BE2C (cell line): Measurements from ENCODE around the gene GAN.
"Not testable (repeated sequence)": the region's sequence is repeated elsewhere in the genome, so short reads cannot be mapped to it uniquely, and the experiment has no call there.

Experiments used
- DNase-seq: peaks from one replicate; pipeline ENCODE4 v3.0.0-alpha.2; 2020
- H3K27me3 ChIP-seq: fragments of 250-450 bp; sonication (Bioruptor Pico); 2 replicates; pipeline ENCODE4 v1.5.1; 2020; ENCODE audit warnings: mild to moderate bottlenecking
- H3K36me3 ChIP-seq: fragments of 250-450 bp; sonication (Bioruptor Pico); 2 replicates; pipeline ENCODE4 v1.5.1; 2020; ENCODE audit warnings: mild to moderate bottlenecking
- H3K4me1 ChIP-seq: fragments of 250-450 bp; sonication (Bioruptor Pico); 2 replicates; pipeline ENCODE4 v1.5.1; 2020
- H3K4me3 ChIP-seq: 2 replicates; pipeline ENCODE4 v1.5.1; 2011; ENCODE audit warnings: low read depth, low read length
- H3K9me3 ChIP-seq: fragments of 250-450 bp; sonication (Bioruptor Pico); 2 replicates; pipeline ENCODE4 v1.5.1; 2020
- TF ChIP-seq, protein P1 (sequence below): IDR thresholded peaks from 2 replicates; pipeline ENCODE4 v1.5.1; 2012; ENCODE audit warnings: mild to moderate bottlenecking, low read depth, low read length

GAN gene

DNA sequence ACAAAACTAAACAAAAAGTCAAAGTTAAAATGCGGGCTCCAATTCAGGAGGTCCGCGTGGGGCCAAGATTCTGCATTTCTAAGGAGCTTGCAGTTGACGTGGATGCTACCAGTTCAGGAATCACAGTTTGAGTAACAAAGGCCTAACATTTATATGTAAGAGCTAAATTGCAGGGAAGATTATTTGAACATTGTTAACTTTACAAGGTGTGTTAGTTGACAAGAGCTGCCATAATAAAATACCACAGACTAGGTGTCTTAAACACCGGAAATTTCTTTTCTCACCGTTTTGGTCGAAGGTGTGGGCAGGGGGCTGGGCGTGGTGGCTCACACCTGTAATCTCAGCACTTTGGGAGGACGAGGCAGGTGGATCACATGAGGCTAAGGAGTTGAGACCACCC, 105.0 kb downstream of the GAN start:
- H3K9me3 ChIP-seq: no peaks in the 10 kb centered on the region
- H3K36me3 ChIP-seq: no peaks in the 10 kb centered on the region
- no peak overlapping the region for H3K4me3 ChIP-seq
- H3K27me3 ChIP-seq: no peaks in the 10 kb centered on the region
- no peak for DNase-seq
- TF ChIP-seq, protein P1, sequence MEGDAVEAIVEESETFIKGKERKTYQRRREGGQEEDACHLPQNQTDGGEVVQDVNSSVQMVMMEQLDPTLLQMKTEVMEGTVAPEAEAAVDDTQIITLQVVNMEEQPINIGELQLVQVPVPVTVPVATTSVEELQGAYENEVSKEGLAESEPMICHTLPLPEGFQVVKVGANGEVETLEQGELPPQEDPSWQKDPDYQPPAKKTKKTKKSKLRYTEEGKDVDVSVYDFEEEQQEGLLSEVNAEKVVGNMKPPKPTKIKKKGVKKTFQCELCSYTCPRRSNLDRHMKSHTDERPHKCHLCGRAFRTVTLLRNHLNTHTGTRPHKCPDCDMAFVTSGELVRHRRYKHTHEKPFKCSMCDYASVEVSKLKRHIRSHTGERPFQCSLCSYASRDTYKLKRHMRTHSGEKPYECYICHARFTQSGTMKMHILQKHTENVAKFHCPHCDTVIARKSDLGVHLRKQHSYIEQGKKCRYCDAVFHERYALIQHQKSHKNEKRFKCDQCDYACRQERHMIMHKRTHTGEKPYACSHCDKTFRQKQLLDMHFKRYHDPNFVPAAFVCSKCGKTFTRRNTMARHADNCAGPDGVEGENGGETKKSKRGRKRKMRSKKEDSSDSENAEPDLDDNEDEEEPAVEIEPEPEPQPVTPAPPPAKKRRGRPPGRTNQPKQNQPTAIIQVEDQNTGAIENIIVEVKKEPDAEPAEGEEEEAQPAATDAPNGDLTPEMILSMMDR: no peak
- H3K4me1 ChIP-seq: no peaks in the 10 kb centered on the region

DNA sequence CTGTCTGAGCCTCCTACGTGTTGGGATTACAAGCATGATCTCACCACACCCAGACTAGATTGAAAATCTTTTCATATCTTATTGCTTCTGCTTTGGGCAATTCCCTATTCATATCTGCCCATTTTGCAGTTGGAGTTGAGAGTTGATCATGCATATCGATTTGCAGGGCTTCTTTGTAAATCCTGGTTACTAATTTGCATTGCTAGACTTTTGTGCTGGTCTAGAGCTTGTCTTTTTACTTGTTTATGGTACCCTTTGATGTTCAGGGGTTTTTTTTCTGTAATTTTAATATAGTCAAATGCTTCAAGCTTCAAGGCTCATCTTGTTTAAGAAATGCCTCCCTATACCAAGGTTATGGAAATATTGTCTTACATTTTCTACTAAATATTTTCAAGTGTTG, 106.4 kb downstream of the GAN start:
- no peak for DNase-seq
- Histone ChIP-seq H3K4me1 (no peaks in the 10 kb centered on the region), H3K36me3 (no peaks in the 10 kb centered on the region), H3K9me3 (no peaks in the 10 kb centered on the region), H3K4me3 (no peak overlapping the region), H3K27me3 (no peaks in the 10 kb centered on the region)
- TF ChIP-seq, protein P1: no peak

DNA sequence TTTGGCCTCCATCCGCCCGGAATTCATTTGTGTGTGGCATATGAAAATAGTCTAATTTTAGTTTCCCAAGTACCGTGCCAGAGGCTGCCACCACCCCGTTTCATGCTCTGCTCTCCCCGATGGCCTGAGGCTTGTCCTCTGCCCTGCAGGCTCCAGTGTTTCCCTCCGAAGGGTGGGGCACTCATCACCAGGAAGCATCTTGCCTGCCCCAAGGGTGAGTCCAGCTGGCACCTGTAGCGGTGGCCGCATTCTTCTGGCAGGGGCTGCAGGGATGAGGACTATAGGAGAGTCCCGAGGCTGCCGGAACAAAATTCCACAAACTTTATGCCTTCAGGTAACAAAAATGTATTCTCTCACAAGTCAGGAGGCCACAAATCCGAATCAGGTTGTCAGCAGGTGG, 106.8 kb downstream of the GAN start:
- no peak for DNase-seq
- TF ChIP-seq, protein P1: no peak

DNA sequence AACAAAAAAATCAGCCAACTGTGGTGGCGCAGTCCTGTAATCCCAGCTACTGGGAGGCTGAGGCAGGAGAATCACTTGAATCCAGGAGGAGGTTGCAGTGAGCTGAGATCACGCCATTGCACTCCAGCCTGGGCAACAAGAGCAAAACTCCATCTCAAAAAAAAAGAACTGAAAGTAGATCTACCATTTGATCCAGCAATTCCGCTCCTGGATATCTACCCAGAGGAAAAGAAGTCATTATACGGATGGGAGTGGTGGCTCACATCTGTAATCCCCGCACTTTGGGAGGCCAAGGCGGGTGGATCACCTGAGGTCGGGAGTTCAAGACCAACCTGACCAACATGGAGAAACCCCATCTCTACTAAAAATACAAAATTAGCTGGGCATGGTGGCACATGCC, 107.4 kb downstream of the GAN start:
- not testable (repeated sequence) for H3K36me3 ChIP-seq, H3K4me3 ChIP-seq, DNase-seq, H3K9me3 ChIP-seq, H3K4me1 ChIP-seq, H3K27me3 ChIP-seq

More for the DNA sequence above, 106.8 kb downstream of the GAN start:
- Histone ChIP-seq H3K27me3 (no peaks in the 10 kb centered on the region), H3K36me3 (no peaks in the 10 kb centered on the region), H3K4me1 (no peaks in the 10 kb centered on the region), H3K4me3 (no peak overlapping the region), H3K9me3 (no peaks in the 10 kb centered on the region)

DNA sequence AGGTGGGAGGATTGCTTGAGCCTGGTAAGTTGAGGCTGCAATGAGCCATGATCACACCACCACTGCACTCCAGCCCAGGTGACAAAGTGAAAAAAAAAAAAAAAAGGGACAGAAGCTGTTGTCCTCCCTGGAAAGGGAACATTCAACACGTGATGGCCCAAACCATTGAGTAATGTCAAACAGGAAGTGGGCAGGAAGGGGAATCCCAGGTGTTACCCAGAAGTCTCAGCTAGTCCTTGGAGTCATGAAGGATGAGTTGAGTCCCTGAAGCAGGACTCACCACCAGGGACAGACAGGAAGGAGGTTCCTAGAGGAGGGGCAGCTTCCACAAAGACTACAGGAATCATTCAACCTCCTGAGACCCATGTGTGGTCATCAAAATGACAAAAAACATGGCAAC, 110.0 kb downstream of the GAN start:
- H3K27me3 ChIP-seq: no peaks in the 10 kb centered on the region
- no peaks in the 10 kb centered on the region for H3K4me1 ChIP-seq
- H3K36me3 ChIP-seq: no peaks in the 10 kb centered on the region
- no peak overlapping the region for H3K4me3 ChIP-seq
- no peaks in the 10 kb centered on the region for H3K9me3 ChIP-seq
- TF ChIP-seq, protein P1: no peak
- no peak for DNase-seq

DNA sequence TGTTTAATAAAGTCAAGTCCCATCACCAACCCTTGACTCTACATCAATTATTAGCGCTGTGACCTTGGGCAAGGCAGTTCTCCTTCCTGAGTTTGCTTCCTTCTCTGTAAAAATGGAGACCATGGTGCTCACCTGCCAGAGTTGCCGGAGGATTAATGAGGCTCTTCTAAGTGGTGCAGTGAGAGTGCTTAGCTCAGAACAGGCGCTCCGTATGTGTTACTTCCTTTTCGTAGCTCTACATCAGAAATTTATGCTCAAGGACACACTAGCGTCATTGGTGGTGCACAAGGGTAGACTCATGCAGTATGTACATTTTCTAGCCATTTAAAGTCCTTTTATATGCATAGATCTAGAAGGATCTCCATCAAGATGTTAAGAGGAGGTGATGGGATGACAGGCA, 112.5 kb downstream of the GAN start:
- TF ChIP-seq, protein P1: no peak
- no peak for DNase-seq
- Histone ChIP-seq H3K36me3 (no peaks in the 10 kb centered on the region), H3K4me3 (no peak overlapping the region), H3K9me3 (no peaks in the 10 kb centered on the region), H3K27me3 (no peaks in the 10 kb centered on the region), H3K4me1 (no peaks in the 10 kb centered on the region)

DNA sequence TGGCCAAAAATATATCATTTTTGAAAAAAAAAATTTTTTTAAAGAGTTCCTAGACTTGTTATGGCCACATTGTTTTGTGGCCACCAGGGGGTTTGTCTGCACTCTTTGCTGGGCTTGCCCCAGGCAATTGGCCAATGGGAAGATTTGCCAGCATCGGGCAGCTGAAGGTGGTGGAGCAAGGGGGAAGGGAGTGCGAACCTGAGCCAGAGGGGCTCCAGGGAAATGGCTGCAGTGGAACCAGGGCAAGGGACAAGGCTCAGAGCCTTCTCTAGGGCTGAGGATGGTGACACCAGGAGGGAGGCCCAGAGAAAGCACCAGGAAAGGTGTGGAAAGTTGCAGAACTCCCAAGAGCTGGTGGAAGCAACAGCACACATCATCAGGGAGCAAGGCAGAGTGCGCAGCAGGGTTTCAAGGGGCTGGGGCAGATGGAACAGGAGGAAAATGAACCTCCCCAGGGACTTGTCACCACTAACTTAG, 114.3 kb downstream of the GAN start:
- peak; percentile 56 for DNase-seq
- no peaks in the 10 kb centered on the region for H3K27me3 ChIP-seq
- TF ChIP-seq, protein P1: peak; percentile 50
- no peaks in the 10 kb centered on the region for H3K36me3 ChIP-seq
- H3K4me3 ChIP-seq: no peak overlapping the region
- H3K9me3 ChIP-seq: no peaks in the 10 kb centered on the region
- no peaks in the 10 kb centered on the region for H3K4me1 ChIP-seq
